Astrocyte of the cerebellum (primary cell): ENCODE measurements around the gene IRX2.

Experiments
- DNase-seq: peaks from one replicate; pipeline ENCODE4 v3.0.0-alpha.2; 2011; ENCODE audit warnings: low read depth
- H3K4me3 ChIP-seq: 2 replicates; pipeline ENCODE4 v1.5.1; 2011; ENCODE audit warnings: mild to moderate bottlenecking, low read depth, low read length, moderate library complexity
- in situ Hi-C: cut with HindIII; loops from 2 replicates; pipeline ENCODE4 v1.10.0; 2017; ENCODE audit warnings: low sequenced_read_pairs
- TF ChIP-seq, protein P1 (sequence below): IDR thresholded peaks from 2 replicates; pipeline ENCODE4 v1.5.1; 2012; ENCODE audit warnings: low read length, low read depth, moderate library complexity, mild to moderate bottlenecking; ENCODE audit errors: missing control alignments

Gene IRX2

DNA sequence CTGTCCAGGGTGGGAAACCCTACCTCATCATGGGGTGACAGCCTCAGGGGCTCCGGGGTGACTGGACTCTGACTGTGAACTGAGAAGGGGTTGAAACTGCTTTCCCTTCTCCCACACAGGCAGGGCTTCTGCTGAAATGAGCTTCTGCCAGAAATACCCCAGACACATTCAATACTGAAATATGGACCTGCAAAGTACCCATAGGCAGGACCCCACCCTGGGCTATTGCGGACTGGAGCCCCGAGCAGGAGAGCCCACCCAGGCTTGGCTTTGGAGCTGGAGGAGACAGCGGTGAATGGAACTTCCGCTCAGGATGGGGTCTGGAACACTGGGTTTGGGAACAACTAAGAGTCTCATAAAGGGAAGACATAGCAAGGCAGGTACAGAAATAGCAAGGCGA is 37.5 kb downstream of the IRX2 start:
- no peak for DNase-seq
- in situ Hi-C loops: loop anchor here (5.0 kb wide), 1 partner anchor 92 kb away; no protein-coding TSS in a partner anchor
- H3K4me3 ChIP-seq: no peak overlapping the region
- TF ChIP-seq, protein P1, sequence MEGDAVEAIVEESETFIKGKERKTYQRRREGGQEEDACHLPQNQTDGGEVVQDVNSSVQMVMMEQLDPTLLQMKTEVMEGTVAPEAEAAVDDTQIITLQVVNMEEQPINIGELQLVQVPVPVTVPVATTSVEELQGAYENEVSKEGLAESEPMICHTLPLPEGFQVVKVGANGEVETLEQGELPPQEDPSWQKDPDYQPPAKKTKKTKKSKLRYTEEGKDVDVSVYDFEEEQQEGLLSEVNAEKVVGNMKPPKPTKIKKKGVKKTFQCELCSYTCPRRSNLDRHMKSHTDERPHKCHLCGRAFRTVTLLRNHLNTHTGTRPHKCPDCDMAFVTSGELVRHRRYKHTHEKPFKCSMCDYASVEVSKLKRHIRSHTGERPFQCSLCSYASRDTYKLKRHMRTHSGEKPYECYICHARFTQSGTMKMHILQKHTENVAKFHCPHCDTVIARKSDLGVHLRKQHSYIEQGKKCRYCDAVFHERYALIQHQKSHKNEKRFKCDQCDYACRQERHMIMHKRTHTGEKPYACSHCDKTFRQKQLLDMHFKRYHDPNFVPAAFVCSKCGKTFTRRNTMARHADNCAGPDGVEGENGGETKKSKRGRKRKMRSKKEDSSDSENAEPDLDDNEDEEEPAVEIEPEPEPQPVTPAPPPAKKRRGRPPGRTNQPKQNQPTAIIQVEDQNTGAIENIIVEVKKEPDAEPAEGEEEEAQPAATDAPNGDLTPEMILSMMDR: no peak

DNA sequence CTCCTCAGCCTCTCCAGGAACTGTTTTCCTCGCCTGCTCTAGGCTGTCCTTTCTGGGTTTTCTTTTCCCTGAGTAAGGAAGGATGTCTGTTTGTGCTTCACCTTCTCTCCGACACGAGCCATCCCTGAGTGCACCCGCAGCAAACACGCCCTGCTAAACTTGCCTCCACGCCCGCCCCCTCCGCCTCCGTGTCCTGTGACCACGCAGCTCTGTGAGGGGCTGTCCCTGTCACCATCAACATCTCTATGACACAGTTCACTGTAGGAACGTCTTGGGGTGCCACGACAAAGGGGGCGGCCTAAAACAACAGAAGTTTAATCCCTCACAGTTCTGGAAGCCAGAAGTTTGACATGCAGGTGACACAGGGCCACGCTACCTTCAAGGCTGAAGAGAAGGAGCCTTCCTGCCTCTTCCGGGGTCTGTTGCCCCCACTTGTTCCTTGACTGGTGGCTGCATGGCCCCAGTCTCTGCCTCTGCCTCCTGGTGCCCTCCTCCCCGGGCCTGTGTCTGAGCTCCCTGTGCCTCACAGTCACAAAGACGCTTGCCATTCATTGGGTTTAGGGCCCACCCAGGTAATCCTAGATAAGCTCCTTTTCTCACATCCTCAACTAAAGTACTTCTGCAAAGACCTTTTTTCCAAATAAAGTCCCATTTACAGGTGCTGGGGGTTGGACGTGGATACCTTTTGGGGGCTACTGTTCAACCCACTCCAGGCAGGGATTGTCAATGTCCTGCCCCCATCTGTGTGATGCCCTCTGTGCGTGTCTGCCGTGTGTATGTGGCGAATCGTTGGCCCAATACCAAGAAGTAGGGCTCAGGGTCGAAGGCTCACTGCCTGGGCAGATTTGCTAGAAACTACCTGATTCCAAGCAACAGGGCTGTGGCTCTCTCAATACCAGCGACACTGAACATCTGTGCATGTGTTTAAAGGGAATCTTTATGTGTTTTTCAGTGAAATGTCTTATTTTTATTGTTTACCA is 39.7 kb downstream of the IRX2 start:
- TF ChIP-seq, protein P1: no peak
- DNase-seq: no peak
- in situ Hi-C loops: loop anchor here (5.0 kb wide), 1 partner anchor 89 kb away; no protein-coding TSS in a partner anchor
- H3K4me3 ChIP-seq: no peak overlapping the region

DNA sequence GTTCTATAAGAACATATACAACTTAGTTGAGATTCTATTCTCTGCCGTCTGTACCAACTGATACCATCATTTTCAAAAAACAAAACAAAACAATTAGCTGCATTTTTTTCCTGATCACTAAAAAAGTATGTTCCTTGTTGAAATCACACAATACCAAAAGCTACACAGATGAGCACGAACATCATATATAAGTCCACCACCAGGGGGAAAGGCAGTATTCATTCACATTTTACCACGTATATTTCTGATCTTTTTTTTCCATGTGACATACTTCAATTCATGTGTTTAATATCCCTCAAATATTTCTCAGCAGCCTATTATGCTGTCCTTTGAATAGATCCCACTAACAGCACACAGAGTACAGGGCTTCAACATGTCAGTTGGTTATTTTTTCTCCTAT is 40.6 kb downstream of the IRX2 start:
- in situ Hi-C loops: loop anchor here (5.0 kb wide), 1 partner anchor 89 kb away; no protein-coding TSS in a partner anchor
- TF ChIP-seq, protein P1: peak; percentile 37
- H3K4me3 ChIP-seq: no peak overlapping the region
- DNase-seq: no peak

DNA sequence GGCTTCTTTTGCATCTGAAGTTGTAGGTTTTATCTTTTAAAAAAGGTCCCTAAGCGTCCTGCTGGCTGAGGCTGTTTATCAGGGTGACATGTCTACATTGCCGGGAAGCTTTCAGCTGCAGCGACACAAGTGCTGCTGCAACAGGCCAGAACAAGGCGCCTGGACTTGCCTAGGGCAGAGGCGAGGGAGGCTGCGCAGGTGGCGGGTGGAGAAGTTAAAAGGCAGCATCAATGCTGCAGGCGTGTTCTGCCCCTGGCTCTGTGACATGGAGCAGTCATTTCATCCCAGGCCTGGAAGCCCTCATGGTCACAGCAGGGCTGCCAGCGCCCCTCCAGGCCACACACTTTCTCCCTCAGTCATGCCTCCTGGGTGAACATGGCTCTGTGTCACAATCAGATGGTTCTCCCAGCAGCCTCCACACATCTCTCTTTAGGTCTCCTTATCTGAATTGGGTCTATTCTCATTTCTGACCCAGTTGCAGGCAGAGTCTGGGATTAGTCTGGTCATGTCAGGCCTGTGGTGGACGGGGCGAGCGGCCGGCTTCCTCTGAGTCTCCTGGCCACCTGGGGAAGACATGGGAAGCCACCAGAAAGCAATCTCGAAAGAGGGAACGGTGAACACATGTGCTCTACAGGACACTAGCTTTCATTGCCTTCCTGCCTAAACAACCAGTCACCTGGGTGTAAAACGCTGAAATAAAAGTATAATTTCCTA is 41.3 kb downstream of the IRX2 start:
- TF ChIP-seq, protein P1: no peak
- in situ Hi-C loops: loop anchor here (5.0 kb wide), 1 partner anchor 88 kb away; no protein-coding TSS in a partner anchor
- H3K4me3 ChIP-seq: no peak overlapping the region
- DNase-seq: no peak

DNA sequence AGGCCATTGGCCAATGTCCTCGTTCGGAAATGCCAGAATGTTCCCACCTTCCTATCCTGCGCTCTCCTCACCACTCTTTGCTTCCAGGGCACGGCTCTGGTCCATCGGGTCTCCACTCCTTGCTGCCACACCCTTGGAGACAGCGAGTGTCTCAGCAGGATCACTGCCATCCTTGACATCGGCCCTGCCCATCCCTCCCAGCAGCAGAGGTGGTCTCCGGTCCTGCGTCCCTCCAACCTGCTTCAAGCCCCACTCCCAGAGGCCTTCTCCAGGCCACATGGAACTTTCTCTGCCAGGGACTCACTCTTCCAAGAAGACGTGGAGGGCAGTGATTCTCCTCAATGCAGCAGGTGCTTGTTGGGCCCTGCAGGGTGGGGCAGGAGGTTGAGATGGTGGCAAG is 42.7 kb downstream of the IRX2 start:
- TF ChIP-seq, protein P1: no peak
- H3K4me3 ChIP-seq: no peak overlapping the region
- DNase-seq: no peak
- in situ Hi-C loops: no loop called here

DNA sequence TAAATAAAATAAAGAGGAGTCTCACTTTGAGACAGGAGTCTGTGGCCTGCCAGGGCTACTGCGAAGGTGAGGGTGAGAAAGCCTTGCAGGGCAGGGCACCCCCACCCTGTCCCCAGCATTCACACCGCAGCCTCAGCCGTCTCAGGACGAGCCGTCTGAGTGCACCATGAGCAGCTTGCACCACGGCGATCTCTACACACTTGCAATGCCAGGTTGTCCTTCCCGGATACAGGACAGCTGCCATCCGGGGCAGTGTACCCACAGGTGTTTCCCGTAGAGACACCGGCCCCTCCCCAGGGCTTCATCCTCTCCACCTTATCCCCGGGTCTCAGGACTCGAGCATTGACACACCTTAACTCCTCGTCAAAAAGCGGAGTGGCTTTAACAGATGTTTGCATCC is 43.3 kb downstream of the IRX2 start:
- no peak for DNase-seq
- in situ Hi-C loops: no loop called here
- TF ChIP-seq, protein P1: no peak
- H3K4me3 ChIP-seq: no peak overlapping the region
